Measurements from ENCODE around the gene TSR1.

Gene TSR1

GRCh38 chr17:2336215-2336851 lies at the start of gene TSR1:
TSR1 (minus strand) TSS chr17:2336457; CDS start chr17:2336427, 30 bp downstream.
- peak; percentile 69 for DNase-seq

GRCh38 chr17:2385240-2386210 lies 49.3 kb upstream of the TSR1 start:
- DNase-seq = no peak

GRCh38 chr17:2384439-2385127 lies 48.3 kb upstream of the TSR1 start:
- DNase-seq = no peak

DNA sequence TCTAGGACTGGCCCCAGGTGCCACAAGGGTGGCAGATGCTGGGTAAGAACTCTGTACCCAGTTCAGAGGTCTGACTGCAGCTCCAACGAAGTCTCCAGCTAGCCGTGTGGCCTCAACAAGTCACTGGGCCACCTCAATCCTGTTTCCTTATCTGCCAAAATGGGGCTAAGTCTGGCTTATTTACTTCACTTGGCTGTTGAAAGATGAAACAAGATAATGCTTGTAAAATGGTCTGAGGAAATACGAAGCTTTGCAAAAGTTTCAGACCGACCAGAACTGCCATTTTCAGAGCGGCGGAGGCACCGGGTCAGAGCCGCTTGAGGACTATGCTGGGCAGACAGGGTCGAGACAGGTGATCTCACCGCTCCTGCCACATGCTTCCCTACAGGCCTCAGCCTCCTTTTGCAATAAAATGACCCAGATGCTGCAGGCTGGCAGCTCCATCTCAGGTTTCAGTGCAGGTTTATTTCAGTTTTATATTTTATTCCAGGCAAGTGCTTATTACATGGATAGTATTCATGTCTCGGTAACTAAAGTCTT lies 47.4 kb upstream of the TSR1 start:
- DNase-seq = no peak

GRCh38 chr17:2380950-2381649 lies 44.8 kb upstream of the TSR1 start:
- DNase-seq = no peak

- DNase-seq = no peak
Observed at GRCh38 chr17:2380226-2380922, 44.1 kb upstream of the TSR1 start.

- no peak for DNase-seq
Observed at GRCh38 chr17:2379489-2380225, 43.4 kb upstream of the TSR1 start.

DNA sequence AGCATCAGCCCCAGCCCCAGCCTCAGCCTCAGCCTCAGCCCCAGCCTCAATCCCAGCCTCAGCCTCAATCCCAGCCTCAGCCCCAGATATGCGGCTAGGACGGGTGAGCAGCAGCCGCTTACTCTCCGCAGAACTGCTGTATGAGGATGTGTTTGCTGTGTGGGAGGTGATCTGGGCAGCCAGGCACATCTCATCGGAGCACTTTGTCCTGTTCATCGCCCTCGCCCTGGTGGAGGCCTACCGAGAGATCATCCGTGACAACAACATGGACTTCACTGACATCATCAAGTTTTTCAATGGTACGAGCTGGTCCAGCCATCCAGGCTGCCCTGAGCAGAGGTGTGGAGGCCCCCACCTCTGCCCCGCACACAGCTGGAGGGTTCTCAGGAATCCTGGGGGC lies 42.6 kb upstream of the TSR1 start:
- no peak for DNase-seq

DNA sequence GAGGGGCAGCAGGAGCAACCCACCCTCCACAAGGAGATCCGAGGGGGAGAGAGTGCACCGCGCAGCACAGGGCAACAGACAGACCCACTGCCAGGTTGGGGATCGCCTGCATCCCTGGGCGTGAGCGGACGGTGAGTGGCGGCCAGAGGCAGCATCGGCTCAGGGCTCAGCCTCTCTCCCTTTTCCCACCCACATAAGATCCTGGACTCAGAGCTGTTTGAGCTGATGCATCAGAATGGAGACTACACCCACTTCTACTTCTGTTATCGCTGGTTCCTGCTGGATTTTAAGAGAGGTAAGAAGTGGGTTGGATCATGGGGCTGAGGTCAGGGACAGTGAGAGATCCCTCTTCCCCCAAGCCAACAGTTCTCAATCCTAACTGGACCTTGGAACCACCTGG lies 41.4 kb upstream of the TSR1 start:
- DNase-seq = no peak

GRCh38 chr17:2376107-2376506 lies 39.9 kb upstream of the TSR1 start:
- DNase-seq = no peak

- no peak for DNase-seq
Observed at GRCh38 chr17:2375406-2375805, 39.1 kb upstream of the TSR1 start.

GRCh38 chr17:2374549-2375285 lies 38.5 kb upstream of the TSR1 start:
- no peak for DNase-seq

- DNase-seq = no peak
Observed at GRCh38 chr17:2373179-2373578, 36.9 kb upstream of the TSR1 start.

DNA sequence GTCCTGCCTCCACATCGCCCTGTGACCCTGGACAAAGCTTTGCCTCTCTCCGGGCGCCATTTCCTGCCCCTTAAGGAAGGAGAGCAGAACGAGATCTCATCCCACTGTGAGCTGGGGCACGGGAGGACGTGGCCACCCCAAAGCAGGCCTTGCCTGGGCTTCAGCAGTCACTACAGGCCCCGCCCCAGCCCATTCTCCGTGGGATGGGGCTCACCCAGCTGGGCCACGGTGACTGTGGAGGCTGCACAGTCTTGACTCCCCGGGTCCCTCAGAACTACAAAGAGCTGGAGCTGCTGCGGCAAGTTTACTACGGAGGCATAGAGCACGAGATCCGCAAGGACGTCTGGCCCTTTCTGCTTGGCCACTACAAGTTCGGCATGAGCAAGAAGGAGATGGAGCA lies 36.4 kb upstream of the TSR1 start:
- DNase-seq = no peak

- DNase-seq = no peak
Observed at GRCh38 chr17:2372180-2372579, 35.9 kb upstream of the TSR1 start.

GRCh38 chr17:2371183-2372130 lies 35.2 kb upstream of the TSR1 start:
- DNase-seq = no peak

DNA sequence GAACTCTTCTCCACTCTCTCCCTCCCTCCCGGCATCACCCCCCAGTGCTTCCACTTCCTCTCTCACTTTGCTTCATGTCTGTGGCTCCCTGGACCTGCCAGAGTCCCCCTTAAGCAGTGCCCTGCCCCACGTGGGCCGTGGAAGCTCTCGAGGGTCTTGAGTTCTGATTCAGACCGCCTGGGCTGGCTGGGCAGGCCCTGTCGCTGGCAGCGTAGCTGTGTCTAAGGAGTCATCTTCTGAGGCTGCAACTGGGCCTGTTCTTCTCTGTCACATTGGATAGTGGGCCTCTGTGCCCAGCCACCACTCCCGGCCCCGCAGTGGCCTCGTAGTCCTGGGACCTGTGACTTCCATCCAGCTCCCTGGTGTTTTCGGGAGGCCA lies 33.9 kb upstream of the TSR1 start:
- DNase-seq = no peak

DNA sequence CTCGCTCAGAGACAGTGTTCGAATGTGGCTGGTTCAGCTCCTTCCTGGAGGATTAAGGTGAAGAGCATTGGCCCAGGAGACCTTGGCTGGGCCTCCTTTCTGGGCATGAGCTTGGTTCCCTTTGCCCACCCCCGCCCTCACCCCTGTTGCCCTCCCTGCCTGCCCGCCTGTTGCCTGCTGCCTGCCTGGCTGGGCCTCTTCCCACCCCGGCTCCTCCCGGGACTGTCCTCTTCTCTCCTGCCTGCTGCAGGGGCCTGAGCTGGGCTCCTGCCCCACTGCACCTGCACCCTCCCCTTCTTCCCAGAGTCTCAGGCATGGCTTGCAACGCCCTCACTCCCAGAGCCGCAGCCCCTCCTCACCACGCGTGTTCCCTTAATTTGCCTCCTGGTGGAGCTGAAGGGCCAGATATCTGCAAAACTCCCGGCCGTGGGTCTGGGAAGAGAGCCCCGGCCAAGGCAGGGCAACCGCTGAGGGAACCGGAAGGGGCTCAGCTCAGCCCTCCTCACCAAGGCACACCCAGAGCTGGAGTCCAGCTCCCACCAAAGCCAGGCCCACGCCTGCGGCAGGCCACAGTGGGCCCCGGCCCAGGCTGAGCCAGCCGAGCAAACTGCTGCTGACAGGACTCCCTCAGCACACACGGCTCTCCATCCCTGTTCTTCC lies 33.4 kb upstream of the TSR1 start:
- DNase-seq = no peak

DNA sequence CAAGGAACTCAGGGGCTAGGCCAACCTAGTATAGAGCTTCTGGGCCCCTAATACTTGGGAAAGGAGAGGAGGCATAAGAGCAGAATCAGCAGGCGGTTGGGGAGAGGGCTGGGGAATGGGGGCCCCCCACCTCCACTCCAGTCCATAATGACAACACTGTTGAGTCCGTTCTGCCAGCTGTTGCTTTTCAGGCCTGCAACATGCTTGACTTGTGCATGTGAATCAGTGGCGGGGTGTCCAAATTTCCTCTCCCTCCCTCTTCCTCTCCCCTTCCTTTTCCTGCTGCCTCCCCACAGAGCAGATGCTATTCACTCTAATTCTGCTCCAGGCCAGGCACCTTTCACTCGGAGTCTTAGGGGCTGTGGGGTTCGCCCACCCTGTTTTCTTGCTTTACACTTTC lies 32.8 kb upstream of the TSR1 start:
- DNase-seq = no peak

All from GOT3 (cell line).